OCI-LY3 (cell line): ENCODE data around the gene OPHN1.

Source experiments
- H2AFZ ChIP-seq: fragments of 200-600, 300-600 bp; shearing (Covaris generic); 2 replicates; pipeline ENCODE4 v1.6.0; 2014; ENCODE audit warnings: antibody characterized with exemption, low read depth, low read length
- H3K27ac ChIP-seq: fragments of 200-600, 300-600 bp; sonication (generic); 2 replicates; pipeline ENCODE4 v1.5.1; 2014; ENCODE audit warnings: mild to moderate bottlenecking, low read length, moderate library complexity, mixed read lengths
- H3K27me3 ChIP-seq: fragments of 200-600, 300-600 bp; sonication (generic); 2 replicates; pipeline ENCODE4 v1.6.1; 2014; ENCODE audit warnings: low read depth, low read length, mixed read lengths
- H3K36me3 ChIP-seq: fragments of 200-600, 300-600 bp; sonication (generic); replicated peaks from 2 replicates; pipeline ENCODE3; 2014; ENCODE audit warnings: low read depth, low read length, mixed read lengths
- H3K4me1 ChIP-seq: fragments of 300-600, 200-600 bp; sonication (generic); 2 replicates; pipeline ENCODE4 v1.6.1; 2014; ENCODE audit warnings: low read length, mixed read lengths
- H3K4me2 ChIP-seq: fragments of 200-600, 300-600 bp; sonication (generic); 2 replicates; pipeline ENCODE4 v1.6.1; 2014; ENCODE audit warnings: low read length, mixed read lengths
- H3K4me3 ChIP-seq: fragments of 300-600, 200-600 bp; sonication (generic); 2 replicates; pipeline ENCODE4 v1.5.1; 2014; ENCODE audit warnings: antibody characterized with exemption, mild to moderate bottlenecking, low read length, moderate library complexity
- H3K79me2 ChIP-seq: fragments of 300-600, 200-600 bp; shearing (Covaris generic); 2 replicates; pipeline ENCODE4 v1.6.1; 2014; ENCODE audit warnings: mild to moderate bottlenecking, low read length, mixed read lengths
- H3K9ac ChIP-seq: fragments of 300-600, 200-600 bp; shearing (Covaris generic); 2 replicates; pipeline ENCODE4 v1.6.0; 2014; ENCODE audit warnings: mild to moderate bottlenecking, low read length, moderate library complexity
- H3K9me3 ChIP-seq: fragments of 200-600, 300-600 bp; shearing (Covaris generic); 2 replicates; pipeline ENCODE4 v1.6.1; 2014; ENCODE audit warnings: low read length, mixed read lengths; ENCODE audit not compliant: insufficient read depth
- H4K20me1 ChIP-seq: fragments of 200-600, 300-600 bp; sonication (generic); 2 replicates; pipeline ENCODE4 v1.6.1; 2016; ENCODE audit warnings: low read length, mixed read lengths; ENCODE audit not compliant: insufficient read depth
- CTCF ChIP-seq: fragments of 200-600, 300-600 bp; sonication (generic); IDR thresholded peaks from 2 replicates; pipeline ENCODE4 v1.5.1; 2014; ENCODE audit warnings: antibody characterized with exemption, low read length, low read depth
- EZH2phosphoT487 ChIP-seq: fragments of 200-600 bp; shearing (Covaris generic); IDR thresholded peaks from 2 replicates; pipeline ENCODE4 v1.6.1; 2018; ENCODE audit warnings: antibody characterized with exemption, mixed run types, low read depth

The OPHN1 gene

GRCh38 chrX:68199062-68199848, 234.0 kb downstream of the OPHN1 start:
- Histone ChIP-seq H3K4me3 (no peak overlapping the region), H4K20me1 (no peaks in the 10 kb centered on the region), H3K27ac (no peak overlapping the region), H3K4me1 (peaks cover 12% of the 10 kb centered on the region), H3K4me2 (no peak overlapping the region), H3K9me3 (no peaks in the 10 kb centered on the region), H3K9ac (no peak overlapping the region), H3K36me3 (no peaks in the 10 kb centered on the region), H3K27me3 (no peaks in the 10 kb centered on the region), H3K79me2 (no peaks in the 10 kb centered on the region), H2AFZ (no peak overlapping the region)
- TF ChIP-seq EZH2phosphoT487 (no peak), CTCF (no peak)

GRCh38 chrX:68196939-68197791, 236.1 kb downstream of the OPHN1 start:
- Histone ChIP-seq H3K9me3 (no peaks in the 10 kb centered on the region), H3K4me3 (no peak overlapping the region), H3K9ac (no peak overlapping the region), H3K27me3 (no peaks in the 10 kb centered on the region; the same call in 1 of the 2 replicates), H3K4me1 (no peaks in the 10 kb centered on the region), H3K27ac (no peak overlapping the region), H2AFZ (no peak overlapping the region), H3K36me3 (no peaks in the 10 kb centered on the region), H4K20me1 (no peaks in the 10 kb centered on the region), H3K79me2 (no peaks in the 10 kb centered on the region), H3K4me2 (no peak overlapping the region)
- TF ChIP-seq CTCF (peak; percentile 69), EZH2phosphoT487 (no peak)

- Histone ChIP-seq H2AFZ (no peak overlapping the region), H3K27ac (no peak overlapping the region), H3K36me3 (no peaks in the 10 kb centered on the region), H3K9ac (no peak overlapping the region), H3K9me3 (no peaks in the 10 kb centered on the region), H3K4me3 (no peak overlapping the region), H3K4me2 (no peak overlapping the region), H3K79me2 (no peaks in the 10 kb centered on the region), H3K27me3 (no peaks in the 10 kb centered on the region; the same call in 1 of the 2 replicates), H4K20me1 (no peaks in the 10 kb centered on the region), H3K4me1 (no peaks in the 10 kb centered on the region)
- TF ChIP-seq EZH2phosphoT487 (no peak), CTCF (no peak)
Observed at GRCh38 chrX:68195561-68195960, 237.7 kb downstream of the OPHN1 start.

- Histone ChIP-seq H3K9me3 (no peaks in the 10 kb centered on the region), H3K9ac (no peak overlapping the region), H4K20me1 (no peaks in the 10 kb centered on the region), H3K4me2 (no peak overlapping the region), H3K27me3 (no peaks in the 10 kb centered on the region; the same call in 1 of the 2 replicates), H3K36me3 (no peaks in the 10 kb centered on the region), H2AFZ (no peak overlapping the region), H3K4me1 (no peaks in the 10 kb centered on the region), H3K79me2 (no peaks in the 10 kb centered on the region), H3K4me3 (no peak overlapping the region), H3K27ac (no peak overlapping the region)
- no peak for TF ChIP-seq EZH2phosphoT487
- no peak for TF ChIP-seq CTCF
Observed at GRCh38 chrX:68193786-68194185, 239.5 kb downstream of the OPHN1 start.
